K562 (cell line): Measurements from ENCODE around the gene HNRNPU. TPM values are rescaled to one million over a fixed set of nuclear protein-coding genes. Genes with fewer than 3 reads are reported as not detected.

Source experiments
- ATAC-seq: fragments of 200-7000 bp; cut with Tn5 transposase; 3 replicates; pipeline ENCODE4 v1.9.1; 2020; ENCODE audit warnings: moderate library complexity
- BruUV-seq: library from RNA; stranded (reverse); fragments of 400-500 nt; replicated peaks from 2 replicates; lab custom pipeline; 2021; lab: Mats Ljungman, UMichigan
- CTCF ChIA-PET: fragments of 300-600 bp; formaldehyde crosslinking; extraction: SDS; loops from one replicate; lab custom pipeline; 2021; ENCODE audit warnings: low intra/inter-chr PET ratio; lab: Yijun Ruan, JAX
- POLR2A ChIA-PET: fragments of 300-600, 350-650 bp; sonication (Branson Sonifier 250); formaldehyde crosslinking; extraction: SDS; loops from one replicate; lab custom pipeline; 2021; ENCODE audit warnings: antibody characterized with exemption, inconsistent platforms; lab: Yijun Ruan, JAX
- DNase-seq, 4 experiments: peaks; one replicate each; pipeline versions ENCODE4 v3.0.0 to v3.0.0-alpha.2; 2011 to 2018; ENCODE audit warnings: low spot score in 3 of 4, mixed read lengths in 3 of 4; ENCODE audit errors: extremely low read depth in 1 of 4
- FAIRE-seq: peaks from 2 replicates; lab custom pipeline; 2011; peaks lifted over from hg19 to GRCh38; lab: Jason Lieb, UNC
- H2AFZ ChIP-seq: 2 replicates; pipeline ENCODE4 v1.6.0; 2011; ENCODE audit warnings: low read depth, low read length, control low read depth, inconsistent platforms
- H3K27ac ChIP-seq: fragments of 200-600 bp; 3 replicates; pipeline ENCODE4 v1.8.0; 2011; ENCODE audit warnings: low read depth, mild to moderate bottlenecking, control low read depth, inconsistent platforms, low read length, moderate library complexity, mixed read lengths; ENCODE audit errors: extremely low read depth
- H3K27me3 ChIP-seq, 2 experiments: fragments of 300-600 bp in 1 of 2; 2 replicates in 1 of 2; 3 replicates in 1 of 2; pipeline versions ENCODE4 v1.6.0 to v1.8.0; 2011; ENCODE audit warnings: inconsistent platforms in 2 of 2, low read length in 2 of 2, mild to moderate bottlenecking in 1 of 2, mixed read lengths in 1 of 2, moderate library complexity in 1 of 2; ENCODE audit not compliant: control insufficient read depth in 2 of 2, insufficient read depth in 2 of 2
- H3K36me3 ChIP-seq: fragments of 300-600 bp; 3 replicates; pipeline ENCODE4 v1.8.0; 2011; ENCODE audit warnings: mild to moderate bottlenecking, low read length, inconsistent platforms; ENCODE audit not compliant: control insufficient read depth, insufficient read depth
- H3K4me1 ChIP-seq, 2 experiments: fragments of 200-600 bp in 1 of 2; replicated peaks in 1 of 2; 2 replicates in 1 of 2; 3 replicates in 1 of 2; pipeline versions ENCODE4 v1.5.1 to v1.8.0; 2011; ENCODE audit warnings: inconsistent platforms in 2 of 2, low read length in 2 of 2, mild to moderate bottlenecking in 1 of 2, mixed read lengths in 1 of 2, moderate library complexity in 1 of 2; ENCODE audit not compliant: control insufficient read depth in 2 of 2, insufficient read depth in 2 of 2
- H3K4me2 ChIP-seq: 2 replicates; pipeline ENCODE4 v1.6.1; 2011; ENCODE audit warnings: low read length, control low read depth, inconsistent platforms, mixed read lengths; ENCODE audit not compliant: insufficient read depth
- H3K4me3 ChIP-seq: fragments of 200-600 bp; sonication (generic), shearing (Covaris generic); 2 replicates; pipeline ENCODE4 v1.5.1; 2016; ENCODE audit warnings: control low read depth, inconsistent platforms
- H3K79me2 ChIP-seq: fragments of 200-600 bp; 3 replicates; pipeline ENCODE4 v1.8.0; 2011; ENCODE audit warnings: low read length, inconsistent platforms; ENCODE audit not compliant: control insufficient read depth, insufficient read depth
- H3K9ac ChIP-seq, 2 experiments: 2 replicates each; pipeline versions ENCODE4 v1.6.0 to v1.6.1; 2011; ENCODE audit warnings: low read depth in 2 of 2, low read length in 2 of 2, control low read depth in 1 of 2, inconsistent platforms in 1 of 2, mild to moderate bottlenecking in 1 of 2, mixed read lengths in 1 of 2; ENCODE audit not compliant: insufficient read depth in 1 of 2
- H3K9me1 ChIP-seq: one replicate; pipeline ENCODE4 v1.6.0; 2011; ENCODE audit warnings: inconsistent platforms, mild to moderate bottlenecking, low read length, moderate library complexity; ENCODE audit not compliant: control insufficient read depth, insufficient read depth
- H3K9me3 ChIP-seq: replicated peaks from 2 replicates; pipeline ENCODE4 v1.5.1; 2011; ENCODE audit warnings: low read depth, low read length, inconsistent platforms; ENCODE audit not compliant: control insufficient read depth, insufficient read depth
- H4K20me1 ChIP-seq: replicated peaks from 2 replicates; pipeline ENCODE4 v1.6.1; 2011; ENCODE audit warnings: low read length, inconsistent platforms, mixed read lengths; ENCODE audit not compliant: control insufficient read depth, insufficient read depth
- EP300 ChIP-seq: IDR thresholded peaks from 2 replicates; pipeline ENCODE4 v1.6.1; 2012; ENCODE audit warnings: low read length, improper control_type of control experiment
- GTF2A2 ChIP-seq: IDR thresholded peaks from 2 replicates; pipeline ENCODE4 v1.6.1; 2016; ENCODE audit warnings: mild to moderate bottlenecking, missing genetic modification characterization, missing compliant biosample characterization
- GTF2E2 ChIP-seq: fragments of 200-800 bp; sonication (Bioruptor generic); IDR thresholded peaks from 2 replicates; pipeline ENCODE4 v1.6.1; 2016; ENCODE audit warnings: missing genetic modification characterization, missing compliant biosample characterization
- HDAC6 ChIP-seq: IDR thresholded peaks from 2 replicates; pipeline ENCODE4 v1.6.1; 2012; ENCODE audit warnings: low read depth, mild to moderate bottlenecking, control low read depth, inconsistent platforms, low read length, moderate library complexity
- NUFIP1 ChIP-seq: fragments of 450-650 bp; IDR thresholded peaks from 2 replicates; pipeline ENCODE4 v1.6.1; 2018; ENCODE audit not compliant: partially characterized antibody
- OTX1 ChIP-seq: fragments of 450-650 bp; formaldehyde crosslinking; IDR thresholded peaks from 2 replicates; pipeline ENCODE4 v1.4.0; 2022; ENCODE audit warnings: mild to moderate bottlenecking
- RBFOX2 ChIP-seq: fragments of 200-400 bp; formaldehyde crosslinking; IDR thresholded peaks from 2 replicates; pipeline ENCODE4 v1.6.1; 2017; ENCODE audit warnings: low read depth, mild to moderate bottlenecking, low read length, moderate library complexity
- RFX7 ChIP-seq: fragments of 250-450 bp; sonication (Bioruptor Pico); IDR thresholded peaks from 2 replicates; pipeline ENCODE4 v1.5.1; 2021; ENCODE audit warnings: mild to moderate bottlenecking
- SNAPC5 ChIP-seq: fragments of 250-450 bp; sonication (Bioruptor Pico); IDR thresholded peaks from 2 replicates; pipeline ENCODE4 v1.8.0; 2021; ENCODE audit warnings: moderate library complexity, mild to moderate bottlenecking, inconsistent platforms
- XRCC5 ChIP-seq: fragments of 200-400 bp; formaldehyde crosslinking; IDR thresholded peaks from 2 replicates; pipeline ENCODE4 v1.6.1; 2017; ENCODE audit warnings: low read depth, mild to moderate bottlenecking, low read length
- ZBTB26 ChIP-seq: fragments of 450-650 bp; formaldehyde crosslinking; IDR thresholded peaks from 2 replicates; pipeline ENCODE4 v1.4.0; 2022; ENCODE audit warnings: missing genetic modification characterization
- ZBTB40 ChIP-seq, 2 experiments: fragments of 450-650 bp in 1 of 2; sonication (generic) in 1 of 2; formaldehyde crosslinking in 1 of 2; IDR thresholded peaks; 2 replicates each; pipeline versions ENCODE4 v1.7.1 to v1.9.0; 2016 to 2022; ENCODE audit warnings: inconsistent platforms in 1 of 2, mild to moderate bottlenecking in 1 of 2, missing genetic modification reagents in 1 of 2
- ZNF324 ChIP-seq: fragments of 250-450 bp; sonication (Bioruptor Pico); IDR thresholded peaks from 2 replicates; pipeline ENCODE4 v1.4.0; 2020; ENCODE audit warnings: mild to moderate bottlenecking
- WGBS: fragments of 100-300 bp; shearing (Covaris generic); methylation state at CpG from one replicate; pipeline ENCODE4 v1.1.6; 2016; ENCODE audit warnings: low coverage, mixed read lengths; ENCODE audit not compliant: insufficient coverage; ENCODE audit errors: missing lambda C conversion rate; 5-methylcytosine and 5-hydroxymethylcytosine counted together
- in situ Hi-C: fragments of 300-500 bp; cut with MboI; formaldehyde crosslinking; loops from 4 replicates; pipeline ENCODE4 v1.15.0; 2018; ENCODE audit warnings: inconsistent platforms, mixed read lengths
- intact Hi-C: fragments of 100-400 bp; cut with micrococcal nuclease; formaldehyde crosslinking; loops from 2 replicates; pipeline ENCODE4 v1.14.2; 2022
- polyA plus RNA-seq, 8 experiments: library from polyadenylated mRNA; depleted of rRNA in 4 of 8; stranded (reverse) in 5 of 8; unstranded in 3 of 8; fragments of >200 nt; fragmentation: Nextera tagmentation in 2 of 8; fragmentation: Illumina TruSeq in 1 of 8; extraction: Ambion mirVana in 2 of 8; extraction: Trizol in 1 of 8; gene quantifications; 2 replicates each; pipeline versions ENCODE4 v1.2.1 to v1.2.3, GENCODE V29; 2011 to 2014; ENCODE audit warnings: inconsistent platforms in 1 of 8, missing spikeins in 1 of 8
- total RNA-seq, 7 experiments: library from RNA; depleted of rRNA in 6 of 7; stranded (reverse); fragments of >200 nt in 6 of 7; fragmentation: Illumina TruSeq in 2 of 7; extraction: Trizol in 2 of 7; gene quantifications; 2 replicates each; pipeline versions ENCODE4 v1.2.1 to v1.2.3, GENCODE V29; 2011 to 2021; ENCODE audit warnings: low replicate concordance in 1 of 7

Gene HNRNPU
- total and polyA plus RNA-seq, 9 of the 15 experiments (the other 6 are each of a cell fraction or from before 2014, with no cell fraction given): 159 to 777 (median 577) TPM

GRCh38 chr1:244801246-244801645, 63.1 kb downstream of the HNRNPU start:
- Histone ChIP-seq H3K9ac (no peak overlapping the region), H4K20me1 (no peaks in the 10 kb centered on the region), H3K36me3 (no peaks in the 10 kb centered on the region), H3K9me1 (no peaks in the 10 kb centered on the region), H3K4me1 (no peaks in the 10 kb centered on the region; a peak in 2 of 5 replicates), H2AFZ (no peak overlapping the region), H3K4me3 (no peak overlapping the region), H3K27me3 (peaks cover 37 to 70% of the 10 kb centered on the region in 2 experiments), H3K79me2 (no peaks in the 10 kb centered on the region), H3K27ac (no peak overlapping the region), H3K9me3 (no peaks in the 10 kb centered on the region), H3K4me2 (no peak overlapping the region)
- DNase-seq (peak; percentile 62 to 65 (median 62)), ATAC-seq (peak; percentile 83), FAIRE-seq (no peak)
- ChIA-PET CTCF (interaction anchor here (0.7 to 1.2 kb wide), 5 partner anchors 198 to 574 kb away, joined by 3 to 10 read pairs (median 4); no protein-coding TSS in a partner anchor), POLR2A (interaction anchor here (0.6 kb wide), 3 partner anchors 30 to 405 kb away, joined by 3 read pairs; no protein-coding TSS in a partner anchor)
- in situ Hi-C loops (no loop called here), intact Hi-C loops (loop anchor here (1.0 to 2.0 kb wide), 3 partner anchors 36 to 241 kb away; no protein-coding TSS in a partner anchor)
- 3% methylated on average over 14 of the region's 14 CpGs for WGBS
- no TSS peak for BruUV-seq
- TF ChIP-seq RBFOX2 (no peak), HDAC6 (no peak), RFX7 (CRISPR knock-in tag) (no peak), GTF2A2 (no peak), SNAPC5 (CRISPR knock-in tag) (no peak), EP300 (no peak), OTX1 (no peak), ZNF324 (CRISPR knock-in tag) (no peak), XRCC5 (no peak), NUFIP1 (no peak), GTF2E2 (no peak), ZBTB26 (CRISPR knock-in tag) (no peak), ZBTB40 (IDR thresholded peaks at IDR 0.05) (no peak), ZBTB40 (CRISPR knock-in tag; IDR thresholded peaks at IDR 0.05) (no peak)
